GM21576 (cell line): ENCODE measurements around the gene ZBTB6.

ENCODE experiments used
- ATAC-seq: cut with Tn5 transposase; IDR thresholded peaks from one replicate; pipeline ENCODE4 v1.9.1; 2021; ENCODE audit warnings: mild to moderate bottlenecking, moderate library complexity; ENCODE audit not compliant: unreplicated experiment

ZBTB6 gene, protein sequence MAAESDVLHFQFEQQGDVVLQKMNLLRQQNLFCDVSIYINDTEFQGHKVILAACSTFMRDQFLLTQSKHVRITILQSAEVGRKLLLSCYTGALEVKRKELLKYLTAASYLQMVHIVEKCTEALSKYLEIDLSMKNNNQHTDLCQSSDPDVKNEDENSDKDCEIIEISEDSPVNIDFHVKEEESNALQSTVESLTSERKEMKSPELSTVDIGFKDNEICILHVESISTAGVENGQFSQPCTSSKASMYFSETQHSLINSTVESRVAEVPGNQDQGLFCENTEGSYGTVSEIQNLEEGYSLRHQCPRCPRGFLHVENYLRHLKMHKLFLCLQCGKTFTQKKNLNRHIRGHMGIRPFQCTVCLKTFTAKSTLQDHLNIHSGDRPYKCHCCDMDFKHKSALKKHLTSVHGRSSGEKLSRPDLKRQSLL

GRCh38 chr9:122912964-122913673 is at the start of gene ZBTB6:
TSS of gene ZBTB6 (minus strand) at chr9:122913323. CDS start at chr9:122912072, 1,251 bp downstream.
- peak; percentile 98 for ATAC-seq

DNA sequence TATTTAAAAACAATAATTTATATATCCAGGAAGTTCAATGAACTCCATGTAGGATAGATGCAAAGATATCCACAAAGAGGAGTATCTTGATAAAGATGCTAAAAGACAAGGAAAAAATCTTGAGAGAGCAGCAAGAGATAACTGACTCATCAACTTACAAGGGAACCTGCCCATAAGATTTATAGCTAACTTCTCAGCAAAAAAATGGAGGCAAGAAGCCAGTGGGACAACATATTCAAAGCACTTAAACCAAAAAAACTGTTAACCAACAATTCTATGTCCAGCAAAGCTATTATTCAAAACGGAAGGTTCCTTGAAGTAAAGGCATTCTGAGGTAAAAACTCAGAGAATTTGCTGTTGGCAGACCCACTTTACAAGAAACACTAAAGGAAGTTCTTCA is 48.0 kb upstream of the ZBTB6 start:
- no peak for ATAC-seq

GRCh38 chr9:122955961-122956360 is 42.8 kb upstream of the ZBTB6 start:
- ATAC-seq = no peak

- no peak for ATAC-seq
Observed at GRCh38 chr9:122954253-122954691, 41.1 kb upstream of the ZBTB6 start.

- no peak for ATAC-seq
Observed at GRCh38 chr9:122951056-122951455, 37.9 kb upstream of the ZBTB6 start.

DNA sequence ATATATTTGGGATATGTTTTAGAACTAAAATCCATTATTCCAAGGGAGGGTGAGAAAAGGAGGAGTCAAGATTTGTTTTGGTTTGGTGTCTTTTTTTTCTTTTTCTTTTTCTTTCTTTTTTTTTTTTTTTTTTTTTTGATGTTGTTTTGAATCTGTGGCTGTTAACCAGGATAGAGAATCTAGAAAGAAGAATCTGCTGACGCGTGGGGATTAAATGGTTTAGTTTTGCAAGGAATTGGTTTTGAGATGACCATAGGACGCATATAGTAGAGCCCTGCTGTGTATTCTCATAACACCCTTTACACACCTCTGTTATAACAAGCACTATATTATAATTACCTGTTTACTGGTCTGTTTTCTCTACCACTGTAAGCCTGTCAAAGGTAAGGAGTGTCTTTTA is 37.1 kb upstream of the ZBTB6 start:
- no peak for ATAC-seq

DNA sequence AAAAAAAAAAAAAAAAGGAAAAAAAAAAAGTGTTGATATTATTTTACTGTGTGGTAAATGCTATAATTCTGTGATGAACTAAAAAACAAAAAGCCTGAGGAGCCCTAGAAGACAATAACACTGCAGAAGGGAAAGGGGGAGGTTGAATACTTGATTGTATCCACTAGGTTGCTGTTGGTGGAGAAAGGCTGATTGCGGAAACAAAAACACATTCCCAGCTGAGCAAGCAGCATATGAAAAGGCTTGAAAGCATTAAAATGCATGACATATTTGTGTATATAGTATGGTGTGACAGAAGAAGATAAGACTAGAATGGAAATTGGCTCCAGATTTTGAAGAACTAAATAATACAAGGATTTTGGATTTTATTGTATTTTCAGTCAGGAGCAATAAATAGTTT is 36.6 kb upstream of the ZBTB6 start:
- no peak for ATAC-seq

DNA sequence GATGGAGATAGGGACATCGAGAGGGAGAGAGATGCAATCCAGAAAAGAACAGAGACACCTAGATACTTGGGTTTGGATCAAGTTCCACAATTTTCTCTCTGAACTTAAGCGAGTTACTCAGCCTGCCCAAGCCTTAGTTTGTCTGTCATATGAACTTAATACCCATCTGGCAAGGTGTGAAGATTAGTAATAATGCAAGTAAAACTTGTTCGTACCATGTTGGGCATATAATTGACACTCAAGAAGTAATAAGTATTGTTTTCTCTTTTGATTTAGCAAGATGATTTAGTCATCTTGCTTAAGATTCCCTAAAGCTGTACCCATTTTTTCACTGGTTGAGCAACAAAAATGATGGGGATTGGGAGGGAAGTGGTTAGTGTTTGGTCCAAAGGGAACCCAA is 35.2 kb upstream of the ZBTB6 start:
- ATAC-seq = no peak

GRCh38 chr9:122946461-122947005 is 33.4 kb upstream of the ZBTB6 start:
- ATAC-seq = no peak

DNA sequence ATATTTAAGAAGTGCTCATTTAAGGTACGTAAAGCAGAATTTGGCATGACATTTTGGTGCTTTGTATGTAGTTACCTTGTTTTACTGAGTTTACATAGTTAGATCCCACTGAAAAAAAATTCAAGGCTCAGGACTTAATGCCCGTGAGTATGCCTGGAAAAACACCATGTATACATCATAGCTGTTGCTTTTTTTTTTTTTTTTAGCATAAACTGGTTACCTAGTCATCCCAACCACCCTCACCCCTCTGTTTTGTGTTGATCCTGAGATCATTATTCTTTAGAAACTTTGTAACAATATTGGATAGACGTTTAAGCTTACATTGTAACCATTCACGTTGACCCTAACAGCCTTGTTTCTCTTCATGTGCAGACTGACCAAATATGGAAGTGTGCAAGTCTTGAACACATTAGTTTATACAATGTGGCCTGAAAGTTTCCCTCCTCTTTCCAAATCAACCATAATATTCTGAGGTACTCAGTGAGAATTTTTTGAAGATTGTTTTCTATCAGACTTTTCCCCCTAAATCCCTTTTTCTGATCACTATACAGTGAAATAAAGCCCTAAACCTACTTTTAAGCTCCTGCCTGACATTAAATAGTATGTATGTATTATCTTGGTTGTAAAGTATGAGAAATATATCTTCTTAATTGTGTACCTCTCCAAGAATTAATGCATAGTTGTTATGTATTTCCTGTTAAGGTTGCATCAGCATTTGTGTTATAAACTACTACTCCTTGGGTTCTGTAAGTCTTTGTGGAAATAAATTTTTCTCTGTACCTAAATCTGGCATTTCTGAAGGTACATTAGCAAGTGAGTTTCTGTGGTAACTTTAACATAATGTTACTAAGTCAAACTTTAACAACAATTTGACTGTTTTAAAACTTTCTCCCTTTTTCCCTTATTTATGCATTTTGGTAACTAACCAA is 32.1 kb upstream of the ZBTB6 start:
- no peak for ATAC-seq

DNA sequence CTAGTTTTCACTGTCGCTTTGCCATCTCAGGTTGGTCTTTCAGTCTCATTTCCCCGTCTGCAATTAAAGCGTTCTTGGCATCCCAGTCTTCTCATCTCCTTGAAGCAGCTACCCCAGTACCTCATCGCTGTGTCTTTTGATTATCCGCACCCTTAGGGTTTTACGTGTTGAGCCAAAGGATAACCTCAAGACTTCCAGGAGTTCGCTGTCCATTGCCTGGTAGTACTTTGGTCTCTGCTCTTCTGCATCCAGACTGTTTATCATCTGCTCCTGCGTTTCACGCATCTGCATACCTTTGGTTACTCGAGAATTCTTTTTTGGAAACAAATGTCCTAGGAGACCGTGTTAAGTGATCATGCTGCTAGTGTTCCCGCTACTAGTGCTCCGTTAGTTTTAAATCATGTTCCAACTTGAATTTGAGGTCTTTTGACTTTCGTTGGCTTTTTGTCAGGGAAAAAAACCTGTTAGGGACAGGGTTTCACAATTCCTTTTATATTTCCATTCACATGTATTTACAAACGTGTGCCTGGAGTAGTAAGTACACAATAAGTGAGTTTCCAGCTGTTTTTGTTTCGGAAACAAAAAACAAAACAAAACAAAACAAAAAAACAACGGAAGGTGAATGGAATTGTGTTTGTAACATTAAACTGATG is 28.6 kb upstream of the ZBTB6 start:
- peak; percentile 2 for ATAC-seq

DNA sequence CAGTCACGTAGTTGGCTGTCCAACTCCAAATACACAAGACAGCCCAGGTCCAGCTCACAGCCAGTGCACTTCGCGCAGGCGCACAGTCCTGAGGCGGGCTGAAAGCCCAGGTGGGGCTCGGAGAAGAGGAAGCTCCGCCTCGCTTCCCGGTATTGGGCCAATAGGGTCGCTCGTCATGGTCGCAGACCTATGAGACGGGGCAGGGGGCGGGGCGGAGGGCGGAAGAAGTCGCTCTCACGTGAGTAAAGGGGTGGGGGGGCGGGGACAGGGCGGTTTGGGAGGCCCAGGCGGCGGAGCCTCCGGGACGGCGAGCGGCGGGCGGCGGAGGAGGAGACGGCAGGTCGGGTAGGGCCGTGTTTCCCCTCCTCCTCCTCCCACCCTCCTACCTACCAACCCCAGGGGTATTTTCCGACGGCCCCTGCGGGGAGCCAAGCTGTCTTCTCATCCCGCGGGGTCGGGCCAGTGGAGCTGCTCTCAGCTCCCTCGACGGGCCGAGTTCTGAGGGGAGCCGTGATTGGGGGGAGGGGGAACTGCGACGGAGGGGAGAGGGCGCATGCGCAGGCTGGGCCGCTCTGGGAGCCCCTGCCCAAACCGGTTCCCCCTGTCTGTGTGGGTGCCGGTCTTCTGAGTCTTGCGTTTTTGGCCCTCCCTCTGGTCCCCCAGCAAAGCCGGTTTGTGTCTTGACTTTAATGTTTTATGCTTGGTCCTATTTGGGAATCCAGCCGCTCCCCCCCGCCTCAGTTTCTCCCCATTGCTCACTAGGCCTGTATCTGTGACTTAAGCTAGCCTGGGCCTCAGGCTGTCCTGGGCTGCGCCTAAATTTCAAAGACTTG is 27.8 kb upstream of the ZBTB6 start, which contains the start of gene RABGAP1:
Gene RABGAP1 (plus strand): TSS at position 272 of the 833 bp plus-strand sequence. CDS start 16,040 bp downstream, outside the sequence.
- peak; percentile 95 for ATAC-seq

GRCh38 chr9:122940454-122940748 is 27.3 kb upstream of the ZBTB6 start:
- no peak for ATAC-seq

DNA sequence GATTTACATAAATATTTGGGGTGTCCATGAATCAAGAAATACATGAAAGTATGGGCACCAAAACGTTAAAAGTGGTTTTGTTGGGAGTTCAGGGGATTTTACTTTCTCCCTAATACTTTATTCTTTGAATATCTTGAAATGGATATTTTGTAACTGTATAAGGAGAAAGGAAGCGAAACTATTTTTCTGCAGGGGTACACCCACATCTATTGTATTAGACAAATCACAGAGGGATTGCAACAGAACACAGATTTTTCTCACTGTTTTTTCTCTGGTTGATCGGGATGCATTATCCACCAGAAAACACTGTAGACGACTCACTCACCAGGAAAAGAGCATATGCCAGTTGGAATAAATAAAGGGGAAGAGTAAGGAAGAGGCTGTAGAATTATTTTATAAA is 26.5 kb upstream of the ZBTB6 start:
- no peak for ATAC-seq

DNA sequence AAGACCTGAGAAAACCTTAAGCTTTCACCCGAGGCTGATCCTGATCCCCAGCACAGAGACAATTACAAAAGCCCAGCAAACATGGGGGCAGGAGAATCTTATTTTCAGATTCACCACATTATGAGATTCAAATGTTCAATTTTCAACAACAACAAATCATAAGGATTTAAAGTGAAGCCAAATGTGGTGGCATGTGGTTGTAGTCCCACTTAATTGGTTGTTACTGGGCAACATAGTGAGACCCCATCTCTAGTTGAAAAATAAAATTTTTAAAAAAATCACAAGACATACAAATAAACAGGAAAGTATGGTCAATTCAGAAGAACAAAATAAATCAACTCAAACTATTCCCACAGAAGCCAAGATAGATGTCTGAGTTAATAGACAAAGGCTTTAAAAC is 23.8 kb upstream of the ZBTB6 start:
- no peak for ATAC-seq

GRCh38 chr9:122936464-122936863 is 23.3 kb upstream of the ZBTB6 start:
- no peak for ATAC-seq

DNA sequence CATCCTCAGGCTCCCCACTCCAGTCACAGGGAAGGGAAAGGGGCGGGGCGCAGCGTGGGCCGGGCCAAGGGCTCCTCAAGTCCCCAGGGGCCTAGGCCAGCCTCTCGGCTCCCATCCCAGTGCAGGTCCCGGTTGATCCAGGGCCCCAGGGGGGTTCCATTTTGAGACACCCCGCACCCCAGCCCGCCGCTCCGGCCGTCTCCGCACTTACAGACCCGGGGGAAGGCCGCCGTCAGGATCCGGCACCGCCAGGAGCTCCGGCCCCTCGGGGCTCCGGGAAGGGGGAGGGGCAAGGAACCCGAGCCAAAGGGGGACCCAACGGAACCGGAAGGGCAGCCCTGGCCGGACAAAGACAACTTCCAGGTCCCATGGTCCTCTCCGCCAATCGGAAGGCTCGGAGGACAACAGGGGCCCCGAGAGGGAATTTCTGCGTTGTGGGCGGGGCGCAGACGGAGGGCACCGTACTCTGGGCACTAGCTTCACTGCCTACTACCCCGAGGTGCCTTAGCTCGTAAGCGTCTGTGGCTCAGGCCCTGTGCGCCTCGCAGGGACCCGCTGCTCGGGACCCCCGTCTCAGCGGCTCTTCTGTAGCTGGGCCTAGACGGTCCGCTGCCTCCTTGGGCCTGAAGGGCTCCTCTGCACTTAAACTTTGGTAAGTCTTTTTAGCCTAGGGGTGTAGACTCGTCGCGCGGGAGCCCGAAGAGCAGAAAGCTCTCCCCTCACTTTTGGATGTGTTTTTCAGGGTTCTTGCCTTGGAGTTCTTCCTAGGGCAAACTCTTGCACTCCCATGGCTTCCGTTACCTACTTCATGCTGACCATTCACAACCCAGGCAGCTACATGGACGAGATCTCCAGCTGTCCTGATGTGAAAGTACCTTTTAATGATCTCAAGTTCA is 18.4 kb upstream of the ZBTB6 start, which contains the start of gene ZBTB26:
Gene ZBTB26 (minus strand): TSS at position 287 of the 896 bp plus-strand sequence. CDS start 11,578 bp downstream, outside the sequence.
- peak; percentile 96 for ATAC-seq

- ATAC-seq = no peak
Observed at GRCh38 chr9:122930541-122931225, 17.6 kb upstream of the ZBTB6 start.
